HG02763 (cell line): ENCODE results near the gene DRG2.

Experiments used
- ATAC-seq: cut with Tn5 transposase; IDR thresholded peaks from one replicate; pipeline ENCODE4 v1.9.1; 2021; ENCODE audit warnings: mild to moderate bottlenecking, moderate library complexity; ENCODE audit not compliant: unreplicated experiment

DRG2 gene

DNA sequence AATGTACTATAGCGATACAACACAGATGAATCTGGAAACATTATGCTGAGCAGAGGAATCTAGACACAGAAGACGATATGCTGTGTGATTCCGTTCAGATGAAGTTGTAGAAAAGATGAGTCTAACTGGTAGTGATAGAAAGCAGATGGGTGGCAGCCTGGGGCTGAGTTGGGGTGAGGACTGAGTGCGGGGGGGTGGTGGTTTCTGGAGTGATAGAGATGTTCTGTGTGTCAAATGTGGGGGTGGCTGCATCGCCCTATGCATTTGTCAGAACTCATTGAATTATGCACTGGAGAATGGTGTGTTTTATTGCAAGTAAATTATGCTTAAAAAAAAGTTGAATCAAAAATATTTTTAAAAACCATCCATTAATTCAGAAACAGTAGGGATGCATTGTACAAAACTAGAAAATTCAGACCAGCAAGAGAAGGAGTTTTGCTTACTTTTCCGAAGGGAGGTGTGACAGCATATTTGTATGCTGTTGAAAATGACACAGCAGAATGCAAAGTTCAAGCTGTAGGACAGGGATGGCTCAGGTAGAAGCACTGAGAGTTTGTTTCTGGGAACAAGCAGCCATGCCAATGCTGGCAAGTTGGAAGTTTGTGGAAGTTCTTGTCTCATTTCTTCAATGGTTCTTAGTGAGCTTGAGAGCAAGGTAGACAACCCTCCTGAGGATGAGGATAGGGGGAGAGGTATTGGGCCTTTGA, 13.0 kb upstream of the DRG2 start:
- no peak for ATAC-seq

DNA sequence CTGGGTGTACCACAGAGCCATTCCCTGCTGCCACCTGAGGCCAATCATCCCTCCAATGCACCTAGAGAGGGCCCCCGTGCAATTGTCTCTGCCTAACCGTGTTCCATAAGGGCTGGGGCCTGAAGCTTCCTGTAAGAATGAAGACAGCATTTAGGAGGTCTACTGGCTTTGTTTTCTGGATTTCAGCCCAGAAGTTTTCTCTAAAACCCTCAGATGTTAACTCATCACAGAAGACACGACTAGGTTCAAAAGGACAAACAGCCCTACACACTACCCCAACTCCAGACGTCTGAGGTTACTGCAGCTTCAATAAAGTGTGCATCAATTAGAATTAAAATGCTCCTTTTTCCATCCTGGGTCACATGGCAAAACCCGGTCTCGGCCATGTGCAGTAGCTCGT, 10.8 kb upstream of the DRG2 start:
- no peak for ATAC-seq

- ATAC-seq: no peak
These were observed 8.2 kb upstream of the DRG2 start for GRCh38 chr17:18079543-18079942.

GRCh38 chr17:18084256-18084655, 3.5 kb upstream of the DRG2 start:
- ATAC-seq: no peak

- ATAC-seq: no peak
These were observed 1.9 kb downstream of the DRG2 start for GRCh38 chr17:18089613-18090012.

GRCh38 chr17:18093616-18094408, 6.1 kb downstream of the DRG2 start:
- ATAC-seq: no peak

DNA sequence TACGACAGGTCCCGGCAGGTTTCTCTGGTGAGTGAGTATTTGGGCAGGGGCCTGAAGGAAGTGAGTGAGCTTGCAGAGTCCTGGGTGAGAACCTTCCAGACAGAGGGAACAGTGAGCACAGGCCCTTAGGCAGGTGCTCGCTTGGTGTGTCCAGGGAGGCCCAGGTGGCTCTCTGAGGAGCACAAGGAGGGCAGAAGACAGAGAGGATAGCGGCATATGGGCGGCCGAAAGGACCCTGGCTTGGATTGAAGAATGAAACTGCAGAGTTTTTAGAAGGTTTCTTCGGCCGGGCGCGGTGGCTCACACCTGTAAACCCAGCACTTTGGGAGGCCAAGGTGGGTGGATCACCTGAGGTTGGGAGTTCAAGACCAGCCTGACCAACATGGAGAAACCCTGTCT, 6.7 kb downstream of the DRG2 start:
- ATAC-seq: no peak

DNA sequence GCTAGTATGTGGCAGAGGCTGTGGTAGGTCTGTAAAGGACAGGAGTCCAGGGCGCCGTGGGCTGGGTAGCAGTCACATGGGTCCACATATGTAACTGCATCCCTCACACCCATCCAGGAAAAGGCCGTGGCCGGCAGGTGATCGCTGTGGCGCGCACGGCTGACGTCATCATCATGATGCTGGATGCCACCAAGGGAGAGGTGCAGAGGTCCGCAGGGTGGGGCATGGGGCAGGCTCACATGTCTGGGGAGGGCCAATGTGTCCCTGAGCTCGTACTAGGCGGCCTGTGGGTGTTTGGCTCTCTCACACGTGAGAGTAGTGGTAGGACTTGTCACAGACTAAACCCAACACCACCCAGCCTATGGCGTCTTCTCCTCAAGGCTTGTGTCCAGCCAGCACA, 11.8 kb downstream of the DRG2 start:
- ATAC-seq: no peak

DNA sequence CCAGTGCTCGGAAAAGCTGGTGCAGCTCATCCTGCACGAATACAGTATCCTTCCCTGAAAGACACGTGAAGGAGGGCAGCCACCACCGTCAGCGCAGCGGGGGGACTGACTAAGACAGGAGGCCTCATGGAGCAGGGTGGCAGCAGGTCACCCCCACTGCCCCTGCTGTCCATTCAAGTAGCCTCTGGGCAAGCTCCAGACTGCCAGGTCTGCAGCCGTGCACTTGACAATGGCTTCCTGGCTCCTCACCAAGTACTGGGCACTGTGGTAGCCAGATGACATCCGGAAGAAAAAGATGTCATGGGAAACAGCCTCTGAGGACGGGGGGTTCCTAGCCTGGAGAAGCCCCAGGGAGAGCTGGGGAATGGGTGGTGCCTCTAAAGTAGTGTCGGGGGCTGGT, 12.9 kb downstream of the DRG2 start:
- no peak for ATAC-seq

DNA sequence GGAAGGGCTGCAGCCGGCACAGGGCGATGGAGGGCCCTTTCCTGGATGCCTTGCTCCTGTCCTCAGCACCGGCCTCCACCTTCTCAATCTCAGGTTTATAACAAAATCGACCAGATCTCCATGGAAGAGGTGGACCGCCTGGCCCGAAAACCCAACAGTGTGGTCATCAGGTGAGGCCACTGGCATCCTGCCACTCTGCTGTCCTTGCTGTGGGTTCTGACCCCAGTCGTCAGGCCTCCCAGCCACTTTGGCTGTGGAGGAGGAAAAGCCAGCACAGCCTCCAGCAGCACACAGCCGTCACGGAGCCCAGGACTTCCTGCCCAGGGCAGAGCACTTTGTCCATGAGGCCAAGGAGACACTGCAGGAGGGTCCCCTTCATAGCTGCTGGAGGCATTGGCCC, 14.1 kb downstream of the DRG2 start:
- no peak for ATAC-seq

- no peak for ATAC-seq
These were observed 14.9 kb downstream of the DRG2 start for GRCh38 chr17:18102640-18103039.

DNA sequence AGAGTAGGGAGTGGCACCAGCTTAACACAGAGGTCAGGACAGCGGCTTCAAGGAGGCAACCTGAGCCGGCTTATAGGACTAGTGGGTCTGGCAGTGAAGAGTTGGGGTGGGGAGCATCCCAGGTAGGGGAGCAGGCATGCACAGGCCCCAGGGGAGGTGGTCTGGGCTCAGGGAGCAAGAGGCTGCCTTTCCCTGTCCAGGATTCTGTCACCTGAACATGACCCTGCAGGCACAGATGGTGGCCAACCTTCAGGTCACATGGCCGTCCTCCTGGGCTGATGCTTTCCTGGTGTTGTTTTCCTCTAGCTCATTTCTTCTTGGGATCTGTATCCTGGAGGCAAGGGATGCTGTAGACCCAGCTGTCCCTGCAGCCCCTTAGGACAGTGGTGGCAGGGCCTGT, 17.3 kb downstream of the DRG2 start:
- no peak for ATAC-seq

- no peak for ATAC-seq
These were observed 17.8 kb downstream of the DRG2 start for GRCh38 chr17:18105595-18105994.

GRCh38 chr17:18106211-18106610, 18.5 kb downstream of the DRG2 start:
- ATAC-seq: no peak

DNA sequence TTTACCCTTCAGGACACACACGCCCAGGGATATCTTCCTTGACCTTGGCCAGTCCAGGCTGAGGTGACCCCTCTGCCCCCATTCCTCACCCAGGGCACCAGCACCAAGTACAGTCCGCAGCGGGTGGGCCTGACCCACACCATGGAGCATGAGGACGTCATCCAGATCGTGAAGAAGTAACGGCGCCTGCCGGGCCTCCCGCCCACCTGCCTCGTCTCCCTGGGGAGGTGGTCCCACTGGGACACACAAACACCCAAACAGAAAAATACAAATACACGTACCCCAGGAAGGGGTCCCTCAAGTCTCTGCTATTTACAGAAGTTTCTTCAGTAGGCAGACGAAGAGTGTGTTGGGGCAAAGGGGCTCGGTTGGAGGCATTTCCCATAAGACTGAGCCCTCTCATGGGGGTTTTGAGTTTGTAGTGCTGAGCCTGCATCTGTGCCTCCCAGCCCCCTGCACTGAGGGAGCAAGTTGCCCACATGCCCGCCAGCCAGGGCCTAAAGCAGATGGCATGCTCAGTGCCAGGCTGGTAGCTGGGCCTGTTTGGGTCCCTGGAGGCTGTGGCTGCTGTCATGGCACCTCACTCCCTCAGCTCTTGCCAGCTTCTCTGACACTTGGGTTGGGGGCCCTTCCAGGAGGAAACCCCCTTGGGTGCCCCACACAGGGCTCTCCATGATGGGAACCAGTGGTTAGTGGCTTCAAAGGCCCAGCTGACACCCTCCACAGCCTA, 19.5 kb downstream of the DRG2 start:
- no peak for ATAC-seq

- no peak for ATAC-seq
These were observed 20.2 kb downstream of the DRG2 start for GRCh38 chr17:18107971-18108370.

DNA sequence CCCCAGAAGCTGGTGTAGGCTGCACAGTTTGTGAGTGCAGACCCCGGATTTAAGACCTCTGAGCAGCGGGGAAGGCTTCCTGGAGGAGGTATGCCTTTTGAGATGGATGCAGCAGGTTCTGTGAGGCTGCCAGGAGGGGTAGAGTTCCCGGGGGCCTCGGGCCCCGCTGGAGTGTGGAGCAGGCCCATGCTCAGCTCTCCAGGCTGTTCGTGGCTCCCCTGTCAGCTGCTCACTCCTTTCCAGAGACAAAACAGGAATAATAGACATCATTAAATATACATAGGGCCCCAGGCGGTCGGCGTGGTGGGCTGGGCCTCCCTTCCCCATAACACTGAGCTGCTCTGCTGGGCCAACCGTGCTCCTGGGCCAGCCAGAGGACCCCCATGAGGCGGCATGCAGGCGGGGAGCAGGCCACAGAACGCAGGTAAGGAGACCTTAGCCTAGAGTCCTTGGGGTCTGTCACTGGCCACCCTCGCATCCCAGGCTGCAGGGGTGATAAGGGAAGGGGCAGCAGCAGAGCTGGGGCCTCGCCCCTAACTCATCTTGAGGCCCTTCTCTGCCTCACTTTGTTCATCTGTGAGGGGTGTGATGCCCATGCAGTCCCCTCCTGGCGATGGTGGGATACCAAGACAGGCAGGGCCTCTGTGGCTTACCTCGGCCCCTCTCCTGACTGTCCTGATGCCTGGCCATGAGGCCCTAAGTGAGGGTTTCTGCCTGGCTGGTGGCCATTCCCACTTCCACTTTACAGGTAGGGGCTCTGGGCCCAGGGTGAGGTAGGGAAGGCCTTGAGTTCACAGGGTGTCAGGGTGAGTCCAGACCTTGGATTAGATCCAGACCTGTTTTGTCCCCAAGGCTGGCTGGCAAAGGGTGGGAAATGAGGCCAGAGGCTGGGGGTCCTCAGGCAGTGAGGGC, 20.9 kb downstream of the DRG2 start, which contains the start of gene MYO15A:
TSS of gene MYO15A (plus strand) at position 356 of the 912 bp plus-strand sequence. CDS start 10,045 bp downstream, outside the sequence.
- ATAC-seq: no peak

GRCh38 chr17:18109935-18110485, 22.3 kb downstream of the DRG2 start:
- ATAC-seq: no peak

- no peak for ATAC-seq
These were observed 22.9 kb downstream of the DRG2 start for GRCh38 chr17:18110636-18111145.

DNA sequence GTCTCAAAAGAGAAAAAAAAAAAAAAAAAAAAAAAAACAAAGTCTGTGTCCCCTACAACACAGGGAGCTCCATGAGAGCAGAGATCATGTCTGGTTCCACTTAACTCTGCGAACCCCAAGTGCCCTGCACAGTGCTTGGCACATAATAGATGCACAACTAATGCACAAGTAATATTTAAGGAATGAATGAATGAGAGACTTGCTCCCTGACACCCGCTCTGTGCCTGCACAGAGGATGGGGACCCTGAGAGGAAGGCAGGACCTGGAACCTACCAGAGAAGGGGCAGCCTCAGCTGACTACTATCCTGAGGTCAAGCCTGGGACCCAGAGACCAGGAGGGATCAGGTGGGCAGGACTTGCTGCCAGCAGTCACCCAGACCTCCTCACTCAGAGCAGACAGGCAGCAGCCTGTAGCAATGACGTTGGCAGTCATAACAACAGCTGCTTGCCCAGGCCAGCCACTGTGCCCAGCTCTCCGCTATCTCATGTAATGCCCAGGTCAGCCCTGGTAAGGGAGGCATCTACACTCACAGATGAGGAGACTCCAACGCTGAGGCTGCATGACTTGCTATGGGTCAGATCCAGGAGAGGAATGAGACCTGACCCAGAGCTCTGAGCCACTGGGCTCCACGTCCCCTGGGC, 23.7 kb downstream of the DRG2 start:
- no peak for ATAC-seq
